Measurements from ENCODE around the gene COX15. TPM values are rescaled to one million over a fixed set of nuclear protein-coding genes. Genes with fewer than 3 reads are reported as not detected.

COX15 gene
- total RNA-seq, 4 donors from 2014 or later: 30.3 to 63.9 (median 41.0) TPM

DNA sequence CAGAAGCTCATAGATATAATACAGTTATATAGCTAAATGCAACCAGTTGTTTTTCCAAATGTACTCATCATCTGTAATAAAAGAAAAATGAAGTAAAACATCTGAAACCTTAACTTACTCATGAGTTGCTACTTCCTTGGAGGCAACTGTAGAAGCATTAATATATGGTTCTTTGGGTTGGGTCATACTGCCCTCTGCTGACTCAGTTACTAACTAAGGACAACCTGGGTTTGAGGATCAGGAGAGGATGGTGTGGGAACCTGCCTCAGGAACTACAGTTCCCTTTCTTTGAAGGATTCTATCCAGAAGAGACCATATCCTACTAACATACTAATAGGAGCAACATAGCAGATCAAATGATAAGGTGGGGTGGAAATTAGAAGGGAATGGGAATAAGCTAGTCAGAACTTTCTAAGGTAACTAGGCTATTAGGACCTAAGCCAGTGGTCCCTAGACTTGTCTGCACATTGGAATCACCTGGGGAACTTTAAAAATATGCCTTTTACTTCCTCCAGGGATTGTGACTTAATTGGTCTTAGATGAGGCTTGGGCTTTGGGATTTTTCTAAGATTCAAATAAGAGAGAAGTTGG, 20.7 kb downstream of the COX15 start:
- Histone ChIP-seq H3K36me3 (peaks cover 1 to 6% of the 10 kb centered on the region in 2 donors), H3K27ac (no peak overlapping the region)
- intact Hi-C loops (cut with DNase I): no loop called here

DNA sequence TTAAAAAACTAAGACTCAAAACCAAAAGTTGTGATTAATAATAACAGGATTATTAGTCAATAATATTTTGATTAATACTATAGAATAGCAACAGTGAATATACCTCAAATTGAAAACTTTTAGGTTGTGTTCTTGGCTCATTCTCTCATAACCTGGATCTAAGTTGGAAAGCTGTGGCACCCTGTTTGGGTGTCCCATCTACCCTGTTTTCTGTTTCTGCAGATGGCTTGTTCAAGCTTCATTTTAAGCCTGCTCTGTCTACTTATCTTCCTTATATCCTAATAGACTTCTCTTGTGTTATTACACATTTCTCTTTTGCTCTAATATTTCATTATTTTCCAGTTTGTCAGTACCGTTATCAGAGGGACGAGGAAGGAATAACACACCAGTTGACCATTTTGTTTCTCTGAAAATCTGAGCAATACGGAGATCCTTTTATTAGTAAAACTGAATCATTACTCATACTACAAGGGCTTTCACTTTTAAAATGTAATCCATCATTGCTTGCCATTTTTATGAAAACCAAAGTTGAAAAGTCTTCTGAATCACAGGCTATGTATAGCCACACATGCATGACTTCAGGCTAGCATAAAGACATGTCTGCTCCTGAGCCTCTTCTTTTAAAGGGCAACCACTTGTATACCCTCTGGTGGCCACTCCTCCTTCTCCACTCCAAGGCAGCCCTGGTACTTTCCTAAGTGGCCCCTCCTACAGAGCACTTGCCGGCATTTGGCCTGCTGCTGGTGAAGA, 22.3 kb downstream of the COX15 start:
- TF ChIP-seq POLR2A (IDR thresholded peaks at IDR 0.05): no peak
- TF ChIP-seq, protein P1, sequence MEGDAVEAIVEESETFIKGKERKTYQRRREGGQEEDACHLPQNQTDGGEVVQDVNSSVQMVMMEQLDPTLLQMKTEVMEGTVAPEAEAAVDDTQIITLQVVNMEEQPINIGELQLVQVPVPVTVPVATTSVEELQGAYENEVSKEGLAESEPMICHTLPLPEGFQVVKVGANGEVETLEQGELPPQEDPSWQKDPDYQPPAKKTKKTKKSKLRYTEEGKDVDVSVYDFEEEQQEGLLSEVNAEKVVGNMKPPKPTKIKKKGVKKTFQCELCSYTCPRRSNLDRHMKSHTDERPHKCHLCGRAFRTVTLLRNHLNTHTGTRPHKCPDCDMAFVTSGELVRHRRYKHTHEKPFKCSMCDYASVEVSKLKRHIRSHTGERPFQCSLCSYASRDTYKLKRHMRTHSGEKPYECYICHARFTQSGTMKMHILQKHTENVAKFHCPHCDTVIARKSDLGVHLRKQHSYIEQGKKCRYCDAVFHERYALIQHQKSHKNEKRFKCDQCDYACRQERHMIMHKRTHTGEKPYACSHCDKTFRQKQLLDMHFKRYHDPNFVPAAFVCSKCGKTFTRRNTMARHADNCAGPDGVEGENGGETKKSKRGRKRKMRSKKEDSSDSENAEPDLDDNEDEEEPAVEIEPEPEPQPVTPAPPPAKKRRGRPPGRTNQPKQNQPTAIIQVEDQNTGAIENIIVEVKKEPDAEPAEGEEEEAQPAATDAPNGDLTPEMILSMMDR (IDR thresholded peaks at IDR 0.05): no peak
- 49 to 50% methylated on average over 4 of the region's 4 CpGs for WGBS, 2 donors
- intact Hi-C loops (cut with DNase I): no loop called here
- peaks cover 0 to 7% of the 10 kb centered on the region in 2 donors for H3K4me1 ChIP-seq
- no peaks in the 10 kb centered on the region for H3K9me3 ChIP-seq
- no peaks in the 10 kb centered on the region for H3K27me3 ChIP-seq
- H3K36me3 ChIP-seq: peaks cover 0 to 4% of the 10 kb centered on the region in 2 donors
- no peak overlapping the region for H3K27ac ChIP-seq
- no peak overlapping the region for H3K4me3 ChIP-seq (replicated peaks in 1 of 3)
- peak; percentile 40 to 46 for DNase-seq

More for the DNA sequence above, 20.7 kb downstream of the COX15 start:
- TF ChIP-seq, protein P1 (IDR thresholded peaks at IDR 0.05): peak in 2 of 6 experiments; percentile 32 to 41
- no peak for TF ChIP-seq POLR2A (IDR thresholded peaks at IDR 0.05)
- Histone ChIP-seq H3K27me3 (no peaks in the 10 kb centered on the region), H3K4me1 (peaks cover 3 to 8% of the 10 kb centered on the region in 2 donors), H3K9me3 (no peaks in the 10 kb centered on the region), H3K4me3 (replicated peaks in 1 of 3) (no peak overlapping the region)
- no peak for DNase-seq

DNA sequence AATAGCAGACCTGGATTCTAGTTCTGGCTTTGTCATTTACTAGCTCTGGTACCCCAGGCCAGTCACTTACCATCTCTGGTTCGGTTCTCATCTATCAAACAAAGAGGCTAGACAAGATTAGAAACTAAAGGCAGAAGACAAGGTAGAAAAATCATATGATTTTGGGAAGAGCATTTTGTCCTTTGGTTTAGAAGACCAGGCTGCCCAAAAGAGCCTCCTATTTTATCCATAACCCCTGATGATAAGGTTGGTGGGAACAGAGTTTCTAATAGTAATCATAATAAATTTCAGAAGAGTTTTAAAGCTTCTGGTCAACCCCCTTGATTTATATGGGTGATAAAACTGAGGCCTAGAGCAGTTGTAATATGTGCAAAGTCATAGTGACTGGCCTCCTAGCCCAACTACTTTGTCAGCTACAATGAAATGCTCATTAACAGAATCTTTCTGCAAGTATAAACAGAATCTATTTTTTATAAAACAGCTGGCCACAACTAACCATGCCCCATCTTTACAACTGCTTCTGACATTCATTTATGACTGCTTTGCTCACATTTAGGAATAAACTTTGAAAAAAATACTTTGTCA, 23.4 kb downstream of the COX15 start:
- no peaks in the 10 kb centered on the region for H3K9me3 ChIP-seq
- DNase-seq: no peak
- TF ChIP-seq, protein P1 (IDR thresholded peaks at IDR 0.05): no peak
- no peak for TF ChIP-seq POLR2A (IDR thresholded peaks at IDR 0.05)
- peaks cover 0 to 14% of the 10 kb centered on the region in 2 donors for H3K36me3 ChIP-seq
- H3K27ac ChIP-seq: no peak overlapping the region
- 93 to 95% methylated on average over 1 of the region's 1 CpG for WGBS, 2 donors
- no peak overlapping the region for H3K4me3 ChIP-seq (replicated peaks in 1 of 3)
- no peaks in the 10 kb centered on the region for H3K27me3 ChIP-seq
- intact Hi-C loops (cut with DNase I): no loop called here
- H3K4me1 ChIP-seq: peaks cover 0 to 4% of the 10 kb centered on the region in 2 donors

DNA sequence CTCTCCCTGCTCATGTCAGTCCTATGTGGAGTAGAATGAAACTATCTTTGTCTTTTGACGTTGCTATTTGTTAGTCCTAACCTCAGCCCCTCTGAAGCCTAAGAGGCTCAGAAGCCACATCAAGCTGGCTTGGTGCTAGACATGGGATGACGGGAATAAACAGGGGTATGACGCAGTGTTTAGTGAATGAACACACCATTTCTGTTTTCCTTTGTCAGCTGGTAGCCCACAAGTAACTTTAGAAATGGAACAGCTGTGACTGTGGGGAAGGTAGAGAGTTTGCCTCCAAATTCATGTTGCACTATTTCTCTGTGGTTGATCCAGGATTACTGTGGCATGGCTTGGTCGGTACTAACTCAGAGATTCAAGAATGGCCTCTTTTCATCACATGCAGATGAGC, 31.3 kb downstream of the COX15 start:
- H3K4me1 ChIP-seq: no peaks in the 10 kb centered on the region
- intact Hi-C loops (cut with DNase I): no loop called here
- H3K4me3 ChIP-seq (replicated peaks in 1 of 3): no peak overlapping the region
- no peak for DNase-seq
- WGBS, 2 donors: 95 to 99% methylated on average over 4 of the region's 4 CpGs
- no peaks in the 10 kb centered on the region for H3K27me3 ChIP-seq
- TF ChIP-seq, protein P1 (IDR thresholded peaks at IDR 0.05): no peak
- peaks cover 35 to 47% of the 10 kb centered on the region in 2 donors for H3K36me3 ChIP-seq
- no peak overlapping the region for H3K27ac ChIP-seq
- H3K9me3 ChIP-seq: no peaks in the 10 kb centered on the region

All from thyroid gland (tissue), 4 donors.